HepG2 (cell line): ENCODE measurements around the gene ABHD6. TPM values are rescaled to one million over a fixed set of nuclear protein-coding genes. Genes with fewer than 3 reads are reported as not detected.
"Not testable (repeated sequence)": the region's sequence is repeated elsewhere in the genome, so short reads cannot be mapped to it uniquely, and the experiment has no call there.

Source experiments
- CEBPG ChIP-seq: IDR thresholded peaks from 2 replicates; pipeline ENCODE4 v1.6.1; 2016
- ELF1 ChIP-seq: sonication (generic); formaldehyde crosslinking; IDR thresholded peaks from 2 replicates; pipeline ENCODE4 v1.4.0; 2020; ENCODE audit warnings: missing genetic modification reagents
- ERF ChIP-seq: IDR thresholded peaks from 2 replicates; pipeline ENCODE4 v1.6.1; 2018; ENCODE audit warnings: missing biosample characterization, missing genetic modification reagents
- FOXA3 ChIP-seq: IDR thresholded peaks from 2 replicates; pipeline ENCODE4 v1.6.1; 2016; ENCODE audit warnings: missing genetic modification reagents, missing compliant biosample characterization
- FOXO1 ChIP-seq: sonication (generic); formaldehyde crosslinking; IDR thresholded peaks from 2 replicates; pipeline ENCODE4 v1.4.0; 2020; ENCODE audit warnings: missing genetic modification reagents
- HDAC2 ChIP-seq: sonication (generic); formaldehyde crosslinking; IDR thresholded peaks from 2 replicates; pipeline ENCODE4 v1.4.0; 2020; ENCODE audit warnings: missing genetic modification reagents
- HMGXB3 ChIP-seq: sonication (generic); formaldehyde crosslinking; IDR thresholded peaks from 2 replicates; pipeline ENCODE4 v1.4.0; 2020; ENCODE audit warnings: missing genetic modification reagents, borderline replicate concordance
- ISL2 ChIP-seq: sonication (generic); formaldehyde crosslinking; IDR thresholded peaks from 2 replicates; pipeline ENCODE4 v1.5.0; 2020; ENCODE audit warnings: missing genetic modification reagents
- LCORL ChIP-seq, 2 experiments: fragments of 450-650 bp in 1 of 2; sonication (generic) in 1 of 2; formaldehyde crosslinking in 1 of 2; IDR thresholded peaks; 2 replicates each; pipeline versions ENCODE4 v1.5.0 to v1.6.1; 2017 to 2020; ENCODE audit warnings: antibody characterized with exemption in 1 of 2, missing genetic modification reagents in 1 of 2
- MED1 ChIP-seq: sonication (generic); formaldehyde crosslinking; IDR thresholded peaks from 2 replicates; pipeline ENCODE4 v1.4.0; 2020; ENCODE audit warnings: missing genetic modification reagents
- SAP130 ChIP-seq: IDR thresholded peaks from 2 replicates; pipeline ENCODE4 v1.6.1; 2016; ENCODE audit warnings: low read depth
- SRF ChIP-seq: IDR thresholded peaks from 2 replicates; pipeline ENCODE4 v1.6.1; 2011; ENCODE audit warnings: mild to moderate bottlenecking, low read depth, low read length, moderate library complexity
- TBX2 ChIP-seq: sonication (generic); formaldehyde crosslinking; IDR thresholded peaks from 2 replicates; pipeline ENCODE4 v1.5.0; 2020; ENCODE audit warnings: missing genetic modification reagents, mild to moderate bottlenecking, borderline replicate concordance
- THRA ChIP-seq: sonication (generic); formaldehyde crosslinking; IDR thresholded peaks from 2 replicates; pipeline ENCODE4 v1.4.0; 2020; ENCODE audit warnings: missing genetic modification reagents, borderline replicate concordance
- ZBTB34 ChIP-seq: sonication (generic); formaldehyde crosslinking; IDR thresholded peaks from 2 replicates; pipeline ENCODE4 v1.8.0; 2022; ENCODE audit warnings: mild to moderate bottlenecking, missing genetic modification reagents
- ZMAT3 ChIP-seq: sonication (generic); formaldehyde crosslinking; conservative IDR thresholded peaks from 2 replicates; pipeline ENCODE4 v1.7.0; 2021; ENCODE audit warnings: missing genetic modification reagents
- ZNF317 ChIP-seq: sonication (generic); formaldehyde crosslinking; IDR thresholded peaks from 2 replicates; pipeline ENCODE4 v1.5.0; 2020; ENCODE audit warnings: mild to moderate bottlenecking, missing genetic modification reagents
- ZNF7 ChIP-seq: IDR thresholded peaks from 2 replicates; pipeline ENCODE4 v1.6.1; 2016; ENCODE audit warnings: missing biosample characterization, missing genetic modification reagents
- ZNF710 ChIP-seq: sonication (generic); formaldehyde crosslinking; IDR thresholded peaks from 2 replicates; pipeline ENCODE4 v1.5.0; 2020; ENCODE audit warnings: mild to moderate bottlenecking, missing genetic modification reagents, borderline replicate concordance
- ZNF792 ChIP-seq: IDR thresholded peaks from 2 replicates; pipeline ENCODE4 v1.6.1; 2016
- ZNF878 ChIP-seq: sonication (generic); formaldehyde crosslinking; IDR thresholded peaks from 2 replicates; pipeline ENCODE4 v1.8.1; 2023; ENCODE audit warnings: mild to moderate bottlenecking, missing genetic modification reagents, moderate library complexity
- polyA plus RNA-seq, 8 experiments: library from polyadenylated mRNA; depleted of rRNA in 3 of 8; stranded (reverse) in 7 of 8; unstranded in 1 of 8; fragments of >200 nt; fragmentation: Illumina TruSeq in 4 of 8; extraction: Trizol in 4 of 8; gene quantifications; 2 replicates each; pipeline versions ENCODE4 v1.2.1 to v1.2.3, GENCODE V29; 2011 to 2016; ENCODE audit warnings: low read depth in 4 of 8, missing spikeins in 1 of 8, mixed read lengths in 1 of 8; ENCODE audit not compliant: insufficient read depth in 1 of 8
- total RNA-seq, 5 experiments: library from RNA; depleted of rRNA; stranded (reverse); fragments of >200 nt; fragmentation: Illumina TruSeq; extraction: Trizol; gene quantifications; 2 replicates each; pipeline ENCODE4 v1.2.3, GENCODE V29; 2016; ENCODE audit warnings: low read depth in 1 of 5

ABHD6 gene
- total and polyA plus RNA-seq, 2 of the 13 experiments (the other 11 are each of a cell fraction or from before 2014, with no cell fraction given): 9.0 to 17.2 TPM

- peak; percentile 57; the same call in 1 of the 2 replicates for TF ChIP-seq THRA (CRISPR knock-in tag)
- TF ChIP-seq CEBPG (CRISPR knock-in tag): peak; percentile 50
- TF ChIP-seq TBX2 (CRISPR knock-in tag): peak; percentile 22; the same call in 1 of the 2 replicates
- peak; percentile 55; the same call in 1 of the 2 replicates for TF ChIP-seq ERF (CRISPR knock-in tag)
- peak; percentile 54; the same call in 1 of the 2 replicates for TF ChIP-seq FOXO1 (CRISPR knock-in tag)
- not testable (repeated sequence) for TF ChIP-seq LCORL (IDR thresholded peaks at IDR 0.05)
- peak; percentile 58; the same call in 1 of the 2 replicates for TF ChIP-seq LCORL (CRISPR knock-in tag; IDR thresholded peaks at IDR 0.05)
- TF ChIP-seq HMGXB3: peak; percentile 74; the same call in 1 of the 2 replicates
- TF ChIP-seq FOXA3 (CRISPR knock-in tag): peak; percentile 45; the same call in 1 of the 2 replicates
- peak; percentile 42; the same call in 1 of the 2 replicates for TF ChIP-seq ZNF792 (CRISPR knock-in tag)
- TF ChIP-seq ISL2 (CRISPR knock-in tag): peak; percentile 32; the same call in 1 of the 2 replicates
- peak; percentile 85 for TF ChIP-seq MED1
- TF ChIP-seq ZMAT3 (CRISPR knock-in tag): 0 out of 2 replicates have a peak, but pooled peaks have one; percentile 31
- TF ChIP-seq SRF: peak; percentile 93
- TF ChIP-seq ELF1 (CRISPR knock-in tag): peak; percentile 48; the same call in 1 of the 2 replicates
- 0 out of 2 replicates have a peak, but pooled peaks have one; percentile 27 for TF ChIP-seq ZNF710 (CRISPR knock-in tag)
- 0 out of 2 replicates have a peak, but pooled peaks have one; percentile 61 for TF ChIP-seq ZNF317 (CRISPR knock-in tag)
- peak; percentile 94 for TF ChIP-seq ZBTB34
- peak; percentile 84 for TF ChIP-seq HDAC2 (CRISPR knock-in tag)
- peak; percentile 53; the same call in 1 of the 2 replicates for TF ChIP-seq ZNF878 (CRISPR knock-in tag)
- peak; percentile 17; the same call in 1 of the 2 replicates for TF ChIP-seq ZNF7 (CRISPR knock-in tag)
- peak; percentile 53; the same call in 1 of the 2 replicates for TF ChIP-seq SAP130 (CRISPR knock-in tag)
Observed at GRCh38 chr3:58201451-58201850, 36.1 kb upstream of the ABHD6 start (continued).
